ENCODE results near the gene SLC44A1. TPM values are rescaled to one million over a fixed set of nuclear protein-coding genes. Genes with fewer than 3 reads are reported as not detected.
A peak's percentile ranks its signal among the peaks of the same experiment; 100 is the strongest.

Gene SLC44A1
- total RNA-seq (ENCODE audit: low replicate concordance): 44.1 and 60.5 TPM in 2 replicates

DNA sequence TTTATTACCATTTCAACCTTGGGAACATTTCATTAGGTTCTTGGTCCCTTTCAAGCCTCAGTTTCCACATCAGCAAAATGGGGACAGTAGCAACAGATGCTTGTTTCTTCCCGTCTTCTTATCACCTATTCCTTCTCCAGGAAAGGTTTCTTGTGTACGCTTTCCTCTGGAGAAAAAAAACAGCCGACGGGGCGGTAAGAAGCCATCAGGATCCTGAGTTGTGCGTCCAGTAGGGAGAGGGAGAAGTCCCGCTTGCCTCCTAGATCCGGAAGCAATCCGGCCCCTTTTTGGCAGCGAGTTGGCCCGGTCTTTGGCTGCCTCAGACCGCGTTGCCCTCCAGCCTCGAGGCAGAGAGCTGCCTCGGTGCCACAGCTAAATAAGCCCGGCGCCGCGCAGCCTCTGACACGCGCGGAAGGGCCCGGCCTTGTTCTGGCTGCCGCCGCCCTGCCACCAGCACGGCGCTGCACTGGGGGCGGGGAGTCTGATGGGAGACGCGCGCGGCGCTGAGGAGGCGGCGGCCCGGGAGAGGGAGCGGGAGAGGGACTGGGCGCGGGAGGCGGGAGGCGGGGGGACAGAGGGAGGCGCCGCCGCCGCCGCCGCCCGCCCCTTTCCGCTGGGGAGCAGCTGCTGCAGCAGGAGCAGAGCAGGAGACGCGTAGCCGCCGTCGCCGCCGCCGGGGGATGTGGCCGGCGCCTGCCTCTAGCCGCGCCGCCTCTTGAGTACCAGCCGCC, at the start of gene SLC44A1:
Gene SLC44A1, plus strand, starts transcription at position 649 of the 731 bp plus-strand sequence. CDS start 218 bp downstream, outside the sequence.
- peak within 1 kb of the TSS; percentile 82 for H3K4me3 ChIP-seq (ENCODE audit: low read depth, low read length)
- DNase-seq (ENCODE audit: low read depth): peak; percentile 93
- TF ChIP-seq, protein P1, sequence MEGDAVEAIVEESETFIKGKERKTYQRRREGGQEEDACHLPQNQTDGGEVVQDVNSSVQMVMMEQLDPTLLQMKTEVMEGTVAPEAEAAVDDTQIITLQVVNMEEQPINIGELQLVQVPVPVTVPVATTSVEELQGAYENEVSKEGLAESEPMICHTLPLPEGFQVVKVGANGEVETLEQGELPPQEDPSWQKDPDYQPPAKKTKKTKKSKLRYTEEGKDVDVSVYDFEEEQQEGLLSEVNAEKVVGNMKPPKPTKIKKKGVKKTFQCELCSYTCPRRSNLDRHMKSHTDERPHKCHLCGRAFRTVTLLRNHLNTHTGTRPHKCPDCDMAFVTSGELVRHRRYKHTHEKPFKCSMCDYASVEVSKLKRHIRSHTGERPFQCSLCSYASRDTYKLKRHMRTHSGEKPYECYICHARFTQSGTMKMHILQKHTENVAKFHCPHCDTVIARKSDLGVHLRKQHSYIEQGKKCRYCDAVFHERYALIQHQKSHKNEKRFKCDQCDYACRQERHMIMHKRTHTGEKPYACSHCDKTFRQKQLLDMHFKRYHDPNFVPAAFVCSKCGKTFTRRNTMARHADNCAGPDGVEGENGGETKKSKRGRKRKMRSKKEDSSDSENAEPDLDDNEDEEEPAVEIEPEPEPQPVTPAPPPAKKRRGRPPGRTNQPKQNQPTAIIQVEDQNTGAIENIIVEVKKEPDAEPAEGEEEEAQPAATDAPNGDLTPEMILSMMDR (IDR thresholded peaks at IDR 0.05; ENCODE audit: insufficient read depth, low read length): no peak

DNA sequence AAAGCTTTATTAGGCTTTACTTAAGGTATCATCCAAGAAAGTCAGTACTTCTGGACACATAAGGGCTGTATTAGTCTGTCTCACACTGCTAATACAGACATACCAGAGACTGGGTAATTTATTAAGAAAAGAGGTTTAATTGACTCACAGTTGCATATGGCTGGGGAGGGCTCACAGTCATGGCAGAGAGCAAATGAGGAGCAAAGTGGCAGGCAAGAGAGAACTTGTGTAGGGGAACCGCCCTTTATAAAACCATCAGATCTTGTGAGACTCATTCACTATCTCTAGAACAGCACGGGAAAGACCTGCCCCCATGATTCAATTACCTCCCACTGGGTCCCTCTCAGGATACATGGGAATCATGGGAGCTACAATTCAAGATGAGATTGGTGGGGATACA, 49.2 kb upstream of the SLC44A1 start:
- TF ChIP-seq, protein P1 (IDR thresholded peaks at IDR 0.05; ENCODE audit: insufficient read depth, low read length): no peak
- no peak overlapping the region for H3K4me3 ChIP-seq (ENCODE audit: low read depth, low read length)
- DNase-seq (ENCODE audit: low read depth): no peak

DNA sequence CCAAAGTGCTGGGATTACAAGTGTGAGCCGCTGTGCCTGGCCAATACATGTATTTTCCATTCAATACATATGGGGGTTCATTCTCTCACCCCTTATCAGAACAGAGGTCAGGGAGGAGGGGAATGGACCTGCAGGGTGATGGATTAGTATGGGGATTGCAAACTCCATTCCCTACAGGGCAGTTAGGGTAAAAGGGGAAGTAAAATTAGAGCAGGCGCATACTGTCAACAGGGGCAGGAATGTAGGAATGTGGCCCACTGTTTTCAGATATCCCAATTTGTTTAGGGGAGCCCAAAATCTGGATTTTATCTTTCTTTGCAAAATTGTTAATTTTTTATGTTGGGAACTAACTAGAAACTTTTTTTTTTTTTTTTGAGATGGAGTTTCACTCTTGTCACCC, 46.4 kb upstream of the SLC44A1 start:
- H3K4me3 ChIP-seq (ENCODE audit: low read depth, low read length): no peak overlapping the region
- TF ChIP-seq, protein P1 (IDR thresholded peaks at IDR 0.05; ENCODE audit: insufficient read depth, low read length): no peak
- DNase-seq (ENCODE audit: low read depth): no peak

DNA sequence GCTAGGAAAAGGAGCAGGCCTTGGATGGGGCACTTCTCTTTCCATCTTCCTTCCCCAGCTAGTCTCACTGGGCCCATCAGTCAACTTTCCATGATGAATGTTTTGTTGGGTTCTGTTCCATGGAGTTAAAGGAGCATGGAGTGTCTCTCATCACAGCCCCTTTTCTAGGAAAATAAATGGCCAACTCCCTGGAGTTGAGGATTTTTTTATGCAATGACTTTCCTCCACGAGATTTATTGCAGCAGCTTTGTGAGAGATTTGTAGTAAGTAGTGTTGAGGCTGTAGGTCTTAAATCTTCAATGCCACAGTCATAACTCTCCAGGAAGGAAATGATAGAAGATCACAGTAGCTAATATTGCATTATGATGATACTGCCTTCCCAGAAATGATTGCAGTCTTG, 45.6 kb upstream of the SLC44A1 start:
- no peak for DNase-seq (ENCODE audit: low read depth)
- TF ChIP-seq, protein P1 (IDR thresholded peaks at IDR 0.05; ENCODE audit: insufficient read depth, low read length): no peak
- no peak overlapping the region for H3K4me3 ChIP-seq (ENCODE audit: low read depth, low read length)

DNA sequence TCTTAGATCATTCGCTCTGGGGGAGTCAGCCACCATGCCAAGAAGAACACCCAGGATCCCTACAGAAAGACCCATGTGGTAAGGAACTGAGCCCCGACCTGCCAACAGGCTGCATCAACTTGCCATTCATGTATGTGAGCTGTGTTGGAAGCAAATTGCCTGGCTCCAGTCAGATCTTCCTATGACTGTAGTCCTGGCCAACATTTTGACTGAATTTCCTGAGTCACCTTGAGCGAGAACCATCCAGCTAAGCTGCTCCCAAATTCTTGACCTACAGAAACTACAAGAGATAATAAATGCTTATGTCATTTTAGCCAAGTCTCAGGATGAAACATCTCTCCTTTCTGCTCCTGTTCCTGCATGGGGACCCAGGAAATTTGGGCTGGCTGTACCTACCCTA, 40.0 kb upstream of the SLC44A1 start:
- no peak overlapping the region for H3K4me3 ChIP-seq (ENCODE audit: low read depth, low read length)
- DNase-seq (ENCODE audit: low read depth): peak; percentile 63
- TF ChIP-seq, protein P1 (IDR thresholded peaks at IDR 0.05; ENCODE audit: insufficient read depth, low read length): no peak

DNA sequence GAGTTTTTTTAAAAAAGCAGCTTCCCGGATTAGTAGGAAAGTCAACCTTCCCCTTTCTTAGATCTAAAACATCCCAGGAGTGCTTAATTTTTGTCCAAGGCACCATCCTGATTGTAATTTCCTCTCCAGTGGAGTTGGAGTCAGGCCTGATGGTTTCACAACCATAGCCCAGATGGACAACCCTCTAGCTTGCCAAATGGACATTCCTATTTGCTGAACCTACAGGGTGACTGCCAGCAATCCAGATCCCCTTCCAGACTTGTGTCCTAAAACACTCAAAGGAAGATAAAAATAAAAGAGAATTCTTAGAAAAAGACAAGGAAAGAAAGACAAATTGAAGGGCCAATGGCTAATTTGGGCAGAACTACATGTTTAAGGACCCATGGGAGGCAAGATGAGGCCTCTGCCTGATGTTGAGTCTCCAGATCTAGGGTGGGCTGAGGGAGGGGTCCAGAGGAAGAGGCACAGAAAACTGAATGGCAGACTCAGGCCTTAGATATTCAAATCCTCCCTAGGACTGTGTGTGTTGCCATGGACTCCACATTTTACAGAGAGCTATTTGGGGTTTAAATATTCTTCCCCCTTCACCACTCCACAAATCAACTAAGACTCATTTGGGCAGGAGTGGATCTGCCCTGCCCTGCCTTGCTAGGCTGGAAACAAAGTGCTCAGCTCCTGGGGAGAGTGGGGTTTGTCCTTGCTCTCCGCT, 38.5 kb upstream of the SLC44A1 start:
- no peak overlapping the region for H3K4me3 ChIP-seq (ENCODE audit: low read depth, low read length)
- peak; percentile 99 for DNase-seq (ENCODE audit: low read depth)
- TF ChIP-seq, protein P1 (IDR thresholded peaks at IDR 0.05; ENCODE audit: insufficient read depth, low read length): no peak

Data from fibroblast of the aortic adventitia (primary cell).